ENCODE data around the gene PSPN.
A peak's percentile ranks its signal among the peaks of the same experiment; 100 is the strongest.

PSPN gene

DNA sequence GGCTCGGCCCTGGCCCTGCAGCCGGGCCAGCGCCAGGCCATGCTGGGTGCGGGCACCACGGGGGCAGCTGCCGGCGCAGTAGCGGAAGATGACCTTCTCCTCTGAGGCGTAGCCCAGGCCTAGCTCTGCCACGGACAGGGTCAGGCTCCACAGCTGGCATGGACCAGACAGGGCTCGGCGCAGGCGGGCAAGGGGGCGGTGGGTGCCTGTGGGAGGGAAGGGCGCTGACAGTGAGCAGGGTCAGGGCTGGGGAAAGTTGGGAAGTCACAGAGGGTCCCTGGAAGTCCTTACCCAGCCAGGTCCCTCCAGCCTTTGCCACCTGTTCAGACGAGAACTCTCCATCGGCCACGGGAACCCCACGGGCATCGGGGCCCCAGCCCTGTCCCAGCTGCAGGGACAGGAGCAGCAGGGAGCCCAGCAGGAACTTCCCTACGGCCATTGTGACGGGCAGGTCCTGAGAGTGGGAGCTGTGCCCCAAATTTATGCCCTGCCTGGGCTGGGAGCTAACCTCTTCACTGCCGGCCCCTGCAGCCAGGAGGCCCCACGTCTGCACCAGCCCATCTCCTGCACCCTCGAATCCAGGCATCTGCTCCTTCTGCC, at the start of gene PSPN:
Gene PSPN, minus strand, starts transcription at position 523 of the 600 bp plus-strand sequence. Its CDS starts 84 bp downstream, at position 439.
- no peak within 1 kb of the TSS for H3K4me3 ChIP-seq (ENCODE audit: low read depth, low read length)
- DNase-seq (ENCODE audit: low read depth, low spot score), result no peak
- TF ChIP-seq, protein P1, sequence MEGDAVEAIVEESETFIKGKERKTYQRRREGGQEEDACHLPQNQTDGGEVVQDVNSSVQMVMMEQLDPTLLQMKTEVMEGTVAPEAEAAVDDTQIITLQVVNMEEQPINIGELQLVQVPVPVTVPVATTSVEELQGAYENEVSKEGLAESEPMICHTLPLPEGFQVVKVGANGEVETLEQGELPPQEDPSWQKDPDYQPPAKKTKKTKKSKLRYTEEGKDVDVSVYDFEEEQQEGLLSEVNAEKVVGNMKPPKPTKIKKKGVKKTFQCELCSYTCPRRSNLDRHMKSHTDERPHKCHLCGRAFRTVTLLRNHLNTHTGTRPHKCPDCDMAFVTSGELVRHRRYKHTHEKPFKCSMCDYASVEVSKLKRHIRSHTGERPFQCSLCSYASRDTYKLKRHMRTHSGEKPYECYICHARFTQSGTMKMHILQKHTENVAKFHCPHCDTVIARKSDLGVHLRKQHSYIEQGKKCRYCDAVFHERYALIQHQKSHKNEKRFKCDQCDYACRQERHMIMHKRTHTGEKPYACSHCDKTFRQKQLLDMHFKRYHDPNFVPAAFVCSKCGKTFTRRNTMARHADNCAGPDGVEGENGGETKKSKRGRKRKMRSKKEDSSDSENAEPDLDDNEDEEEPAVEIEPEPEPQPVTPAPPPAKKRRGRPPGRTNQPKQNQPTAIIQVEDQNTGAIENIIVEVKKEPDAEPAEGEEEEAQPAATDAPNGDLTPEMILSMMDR (IDR thresholded peaks at IDR 0.05; ENCODE audit: low read depth, low read length), result no peak

GRCh38 chr19:6424939-6425731, 49.4 kb upstream of the PSPN start:
- TF ChIP-seq, protein P1 (IDR thresholded peaks at IDR 0.05; ENCODE audit: low read depth, low read length), result no peak
- H3K4me3 ChIP-seq (ENCODE audit: low read depth, low read length), result peak overlapping the region; percentile 6
- peak; percentile 100 for DNase-seq (ENCODE audit: low read depth, low spot score)
- in situ Hi-C loops (cut with HindIII; ENCODE audit: low sequenced_read_pairs), result no loop called here

More for the DNA sequence above, at the start of gene PSPN:
- in situ Hi-C loops (cut with HindIII; ENCODE audit: low sequenced_read_pairs), result no loop called here

DNA sequence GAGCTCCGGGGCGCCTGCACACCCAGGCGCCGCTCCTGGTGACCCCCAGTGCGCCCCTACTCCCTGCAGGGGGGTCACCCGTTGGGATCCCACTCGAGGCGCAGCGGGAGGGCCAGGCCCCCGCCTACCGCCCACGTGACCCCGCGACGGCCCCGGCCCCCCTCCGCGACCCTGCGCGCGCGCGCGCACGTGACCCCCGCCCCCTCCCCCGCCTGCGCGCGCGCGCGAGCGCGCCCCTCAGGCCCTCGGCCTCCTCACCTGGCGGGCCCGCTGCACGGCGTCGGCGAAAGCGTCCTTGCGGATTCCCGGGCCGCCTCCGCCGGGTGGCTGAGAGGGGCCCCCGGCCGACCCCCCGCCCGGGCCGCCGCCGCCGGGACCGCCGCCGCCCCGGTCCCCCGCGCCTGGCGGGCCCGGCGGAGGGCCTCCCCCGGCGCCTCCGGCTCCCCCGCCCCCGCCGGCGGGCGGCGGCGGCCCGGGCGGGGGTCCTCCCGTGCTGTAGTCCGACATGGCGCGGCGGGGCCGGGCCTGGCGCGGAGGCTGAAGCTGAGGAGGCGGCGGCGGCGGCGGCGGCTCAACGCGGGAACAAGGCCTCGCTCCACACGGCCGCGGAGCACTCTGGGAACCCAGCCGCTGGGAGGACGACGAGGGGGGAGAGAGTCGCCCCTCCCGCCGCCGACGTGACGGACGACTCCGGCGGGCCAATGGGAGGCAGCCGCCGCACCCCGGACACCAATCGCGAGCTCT, 48.6 kb upstream of the PSPN start, which contains the start of gene KHSRP:
Gene KHSRP, minus strand, starts transcription at position 617 of the 744 bp plus-strand sequence. Its CDS starts 110 bp downstream, at position 507.
- TF ChIP-seq, protein P1 (IDR thresholded peaks at IDR 0.05; ENCODE audit: low read depth, low read length), result no peak
- no peak for DNase-seq (ENCODE audit: low read depth, low spot score)
- H3K4me3 ChIP-seq (ENCODE audit: low read depth, low read length), result peak within 1 kb of the TSS; percentile 97
- in situ Hi-C loops (cut with HindIII; ENCODE audit: low sequenced_read_pairs), result no loop called here

GRCh38 chr19:6423499-6424194, 47.9 kb upstream of the PSPN start:
- peak overlapping the region; percentile 97 for H3K4me3 ChIP-seq (ENCODE audit: low read depth, low read length)
- in situ Hi-C loops (cut with HindIII; ENCODE audit: low sequenced_read_pairs), result no loop called here
- TF ChIP-seq, protein P1 (IDR thresholded peaks at IDR 0.05; ENCODE audit: low read depth, low read length), result no peak
- DNase-seq (ENCODE audit: low read depth, low spot score), result peak; percentile 37

DNA sequence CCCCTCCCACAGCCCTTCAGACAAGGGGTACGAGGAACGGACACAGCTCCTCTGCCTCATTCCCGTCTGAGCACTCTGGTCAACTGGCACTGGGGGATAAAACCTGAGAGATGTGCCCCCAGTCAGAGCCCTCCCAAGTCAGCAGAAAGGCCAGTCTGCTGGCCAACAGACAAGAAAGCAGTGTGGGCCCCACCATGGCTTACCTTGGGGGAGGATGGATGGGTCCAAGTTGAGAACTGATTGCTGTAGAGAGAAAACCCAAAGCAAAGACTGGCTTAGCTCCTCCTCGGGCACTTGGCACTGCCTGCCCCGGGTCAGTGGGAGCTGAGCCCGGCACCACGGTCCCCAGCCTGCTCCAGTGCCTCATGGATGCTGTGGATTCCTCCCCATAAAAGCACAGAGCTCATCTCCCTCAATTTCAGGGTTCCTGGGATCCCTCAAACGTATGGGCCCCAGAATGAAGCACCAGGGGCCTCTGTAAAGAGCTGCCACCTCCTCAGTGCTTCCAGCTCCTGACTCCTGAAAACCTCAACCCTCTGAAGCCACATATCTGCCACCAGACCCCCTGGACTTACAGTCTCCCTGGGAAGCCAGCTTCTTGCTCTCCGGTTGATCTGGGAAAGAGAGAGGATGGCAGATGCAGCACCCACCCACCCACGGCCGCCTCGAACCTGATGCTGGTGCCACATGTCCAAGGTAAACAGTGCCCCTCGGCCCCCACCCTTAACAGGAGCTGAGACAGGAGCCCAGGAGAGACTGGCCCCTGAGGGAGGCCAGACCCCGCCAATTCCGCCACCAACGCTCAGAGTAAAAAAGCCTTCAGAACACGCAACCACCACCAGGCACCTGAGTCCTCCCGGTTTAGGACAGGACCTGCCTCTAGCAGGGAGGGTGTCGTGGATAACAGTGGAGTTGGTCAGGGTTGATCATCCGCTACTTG, 45.6 kb upstream of the PSPN start:
- TF ChIP-seq, protein P1 (IDR thresholded peaks at IDR 0.05; ENCODE audit: low read depth, low read length), result no peak
- in situ Hi-C loops (cut with HindIII; ENCODE audit: low sequenced_read_pairs), result no loop called here
- no peak for DNase-seq (ENCODE audit: low read depth, low spot score)
- H3K4me3 ChIP-seq (ENCODE audit: low read depth, low read length), result no peak overlapping the region

Measured in astrocyte of the spinal cord (primary cell).